Right forelimb (tissue), 1 donor: ENCODE results near the gene ADAMTS14.

Source experiments
- DNase-seq: peaks from one replicate; pipeline ENCODE4 v3.0.0-alpha.2; 2018

The ADAMTS14 gene

DNA sequence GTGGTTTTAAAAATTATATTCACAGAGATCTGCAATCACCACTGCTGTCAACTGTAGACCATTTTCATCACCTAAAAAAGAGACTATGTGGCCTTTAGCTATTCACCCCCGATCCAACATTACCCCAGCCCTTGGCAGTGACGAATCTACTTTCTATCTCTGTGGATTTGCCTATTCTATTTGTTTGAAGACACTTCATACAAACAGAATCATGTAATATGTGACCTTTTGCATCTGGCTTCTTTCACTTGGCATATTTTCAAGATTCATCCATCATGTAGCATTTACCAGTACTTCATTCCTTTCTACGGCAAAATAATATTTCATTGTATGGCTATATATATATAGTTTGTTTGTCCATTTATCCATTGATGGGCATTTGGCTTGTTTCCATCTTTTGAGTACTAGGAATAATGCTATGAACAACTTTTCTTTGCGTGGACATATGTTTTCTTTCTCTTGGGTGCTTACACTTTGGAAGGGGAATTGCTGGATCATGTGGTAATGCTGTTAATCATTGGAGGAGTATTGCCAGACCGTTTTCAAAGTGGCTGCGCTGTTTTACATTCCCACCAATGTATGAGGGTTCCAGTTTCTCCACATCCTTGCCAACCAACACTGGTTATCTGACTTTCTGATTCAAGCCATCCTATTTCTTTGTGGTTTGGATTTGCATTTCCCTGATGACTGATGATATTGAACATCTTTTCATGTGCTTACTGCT lies 22.3 kb downstream of the ADAMTS14 start:
- DNase-seq, result no peak

DNA sequence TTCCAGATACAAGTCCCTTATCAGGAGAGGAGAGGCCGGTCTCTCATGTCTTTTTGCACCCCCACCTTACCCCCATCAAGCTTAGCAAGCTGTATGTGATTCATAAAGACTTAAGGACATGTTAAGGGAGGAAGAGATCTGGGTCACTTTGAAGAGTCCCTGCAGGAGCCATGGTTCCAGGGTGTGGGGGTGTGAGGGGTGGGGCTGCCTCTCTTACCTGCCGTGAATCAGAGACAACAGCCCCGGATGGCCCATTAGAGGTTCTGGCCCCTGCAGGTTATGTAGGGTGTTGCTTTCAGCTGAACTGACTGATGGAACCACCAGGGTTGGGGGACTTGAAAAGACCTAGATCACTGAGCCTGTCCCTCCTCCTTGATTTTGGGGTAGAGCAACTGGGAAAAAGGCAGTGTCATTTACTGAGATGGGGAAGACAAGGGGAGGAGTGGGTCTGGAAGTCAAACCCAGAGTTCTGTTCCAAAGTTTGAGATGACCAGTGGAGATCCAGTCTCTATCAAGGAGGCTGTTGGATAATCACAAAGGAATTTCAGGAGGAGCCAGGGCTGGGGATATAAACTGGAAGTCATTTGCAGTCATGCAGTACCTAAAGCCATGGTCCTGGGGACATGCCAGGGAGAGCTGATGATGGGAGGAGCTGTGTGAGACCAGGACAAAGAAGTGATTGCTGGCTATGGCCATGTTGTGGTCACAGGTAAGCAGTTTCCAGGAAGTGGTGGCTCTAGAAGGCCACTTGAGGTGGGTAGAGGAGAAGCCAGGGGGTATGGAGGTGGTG lies 23.1 kb downstream of the ADAMTS14 start:
- DNase-seq, result no peak

GRCh38 chr10:70698211-70698610 lies 25.9 kb downstream of the ADAMTS14 start:
- no peak for DNase-seq

DNA sequence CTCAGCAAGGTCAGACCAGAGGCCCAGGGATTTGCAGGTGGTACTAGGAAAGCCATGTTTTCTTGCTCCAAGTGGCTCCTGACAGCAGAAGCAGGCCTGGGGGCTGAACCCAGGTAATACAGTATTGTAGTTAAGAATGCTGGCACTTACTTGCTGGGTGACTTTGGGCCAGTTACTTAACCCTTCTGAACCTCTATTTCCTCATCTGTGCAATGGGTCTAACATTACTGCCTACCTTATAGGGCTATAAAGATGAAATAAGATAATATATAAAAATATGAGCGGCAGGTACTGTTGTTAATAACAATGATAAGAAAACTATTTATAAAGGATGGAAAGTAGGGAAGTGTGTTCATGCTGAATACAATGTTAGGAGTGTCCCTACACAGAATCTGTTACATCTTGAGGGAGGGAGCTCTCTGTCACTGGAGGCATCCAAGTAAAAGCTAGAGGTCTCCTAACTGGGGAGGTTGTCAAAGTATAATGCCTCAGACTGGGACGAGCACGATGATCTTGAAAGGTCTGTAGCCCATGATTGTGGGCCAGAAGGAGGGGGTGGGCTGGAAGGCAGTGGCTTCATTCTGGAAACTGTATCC lies 26.9 kb downstream of the ADAMTS14 start:
- DNase-seq, result no peak

DNA sequence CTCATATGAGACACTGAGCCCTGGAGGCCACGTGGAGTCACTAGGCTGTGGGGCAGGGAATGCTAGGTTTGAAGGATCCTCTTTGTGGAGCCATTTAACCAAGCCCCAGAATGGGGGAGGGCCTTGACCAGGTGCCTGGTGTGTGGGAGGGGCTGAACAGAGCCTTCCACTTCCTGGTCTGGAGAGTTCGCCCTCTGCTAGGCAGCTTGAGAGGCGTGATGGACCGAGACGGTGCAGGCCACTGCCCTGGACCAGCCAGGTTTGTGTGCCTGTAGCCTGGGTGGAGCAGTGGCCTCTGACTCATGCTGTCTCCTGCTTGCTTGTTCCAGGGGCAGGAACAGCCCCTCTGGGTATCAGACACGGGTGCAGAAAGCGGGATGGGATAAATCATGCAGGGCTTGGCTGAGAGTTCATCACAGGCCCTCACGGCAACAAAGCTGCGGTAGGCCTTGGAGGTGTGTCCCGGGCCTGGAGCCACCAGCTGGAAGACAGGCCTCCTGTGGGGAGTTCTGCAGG lies 27.4 kb downstream of the ADAMTS14 start:
- DNase-seq, result no peak

GRCh38 chr10:70702190-70702763 lies 30.0 kb downstream of the ADAMTS14 start:
- DNase-seq, result no peak

GRCh38 chr10:70704211-70704610 lies 31.9 kb downstream of the ADAMTS14 start:
- DNase-seq, result no peak

- DNase-seq, result no peak
These were observed 33.0 kb downstream of the ADAMTS14 start for GRCh38 chr10:70705121-70705861.

DNA sequence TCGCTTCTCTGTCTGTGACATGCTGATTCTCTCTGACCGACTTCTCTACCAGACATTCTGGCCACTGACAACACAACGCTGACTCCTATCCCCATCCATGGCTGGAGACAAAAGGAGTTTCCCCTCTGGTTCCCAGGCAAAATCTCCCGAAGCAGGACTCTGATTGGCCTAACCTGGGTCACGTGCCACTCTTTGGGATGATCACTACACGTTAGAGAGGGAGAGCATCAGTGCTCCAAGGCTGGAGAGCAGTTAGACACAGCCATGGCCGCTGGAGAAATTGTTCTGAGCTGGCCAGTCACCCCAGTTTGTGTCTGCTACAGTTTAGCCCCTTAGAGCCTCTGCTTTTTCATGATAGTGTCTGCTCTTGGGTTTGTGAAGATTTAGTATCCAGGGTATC lies 38.9 kb downstream of the ADAMTS14 start:
- no peak for DNase-seq

DNA sequence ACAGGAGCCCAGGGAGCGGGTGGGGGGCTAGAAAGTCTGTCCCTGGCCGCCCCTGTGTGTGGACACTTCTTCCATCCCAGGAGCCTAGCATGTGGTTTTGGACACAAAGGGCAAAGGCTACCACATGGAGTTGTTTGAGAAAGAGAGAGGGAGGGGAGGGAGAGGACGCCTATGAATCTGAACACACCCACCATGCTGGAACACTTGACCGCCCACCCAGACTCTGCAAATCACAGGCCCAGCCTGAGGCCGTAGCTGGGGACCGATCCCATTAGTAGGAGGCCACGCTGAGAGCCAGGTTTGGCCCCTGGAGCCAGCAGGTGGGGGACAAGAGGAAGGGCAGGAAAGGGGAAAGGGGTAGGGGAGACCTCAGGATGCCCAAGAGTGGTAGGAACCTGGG lies 39.6 kb downstream of the ADAMTS14 start:
- DNase-seq, result no peak

DNA sequence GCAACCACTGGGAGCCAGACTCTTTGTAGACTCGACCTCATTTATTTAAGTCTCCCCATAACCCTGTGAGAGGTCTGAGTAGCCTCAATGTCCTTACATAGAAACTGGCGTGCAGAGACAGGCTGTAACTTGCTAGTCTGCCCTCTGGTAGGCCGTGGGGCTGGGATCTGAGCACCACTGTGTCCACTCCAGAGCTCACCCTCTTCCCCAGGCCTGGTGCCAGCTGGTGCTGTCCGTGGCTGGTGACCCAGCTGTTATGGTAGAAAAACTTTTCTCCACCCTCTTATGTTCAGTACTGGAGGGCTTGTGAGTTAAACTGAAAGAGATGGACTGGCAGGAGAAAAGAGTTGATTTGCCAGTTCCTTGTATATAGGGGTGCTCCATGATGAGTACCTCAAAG lies 41.9 kb downstream of the ADAMTS14 start:
- DNase-seq, result no peak

DNA sequence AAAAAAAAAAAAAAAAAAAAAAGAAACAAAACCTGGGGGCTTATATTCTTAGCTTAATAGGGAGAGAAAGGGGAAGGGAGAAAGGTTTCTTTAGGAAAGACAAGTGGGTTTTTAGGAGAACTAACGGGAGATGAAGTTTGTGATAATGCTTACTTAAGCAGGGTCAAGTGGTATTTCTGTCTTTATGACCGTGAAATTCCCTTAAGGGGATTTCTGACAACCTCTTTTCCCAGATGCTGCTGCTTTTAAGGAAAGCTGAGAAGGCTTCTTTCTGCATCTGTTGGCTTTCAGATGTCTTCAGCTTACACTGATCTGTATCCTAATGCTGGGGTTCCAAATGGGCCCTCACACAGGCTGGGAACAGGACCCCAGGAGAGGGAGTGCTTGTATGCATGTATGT lies 42.6 kb downstream of the ADAMTS14 start:
- DNase-seq, result no peak

DNA sequence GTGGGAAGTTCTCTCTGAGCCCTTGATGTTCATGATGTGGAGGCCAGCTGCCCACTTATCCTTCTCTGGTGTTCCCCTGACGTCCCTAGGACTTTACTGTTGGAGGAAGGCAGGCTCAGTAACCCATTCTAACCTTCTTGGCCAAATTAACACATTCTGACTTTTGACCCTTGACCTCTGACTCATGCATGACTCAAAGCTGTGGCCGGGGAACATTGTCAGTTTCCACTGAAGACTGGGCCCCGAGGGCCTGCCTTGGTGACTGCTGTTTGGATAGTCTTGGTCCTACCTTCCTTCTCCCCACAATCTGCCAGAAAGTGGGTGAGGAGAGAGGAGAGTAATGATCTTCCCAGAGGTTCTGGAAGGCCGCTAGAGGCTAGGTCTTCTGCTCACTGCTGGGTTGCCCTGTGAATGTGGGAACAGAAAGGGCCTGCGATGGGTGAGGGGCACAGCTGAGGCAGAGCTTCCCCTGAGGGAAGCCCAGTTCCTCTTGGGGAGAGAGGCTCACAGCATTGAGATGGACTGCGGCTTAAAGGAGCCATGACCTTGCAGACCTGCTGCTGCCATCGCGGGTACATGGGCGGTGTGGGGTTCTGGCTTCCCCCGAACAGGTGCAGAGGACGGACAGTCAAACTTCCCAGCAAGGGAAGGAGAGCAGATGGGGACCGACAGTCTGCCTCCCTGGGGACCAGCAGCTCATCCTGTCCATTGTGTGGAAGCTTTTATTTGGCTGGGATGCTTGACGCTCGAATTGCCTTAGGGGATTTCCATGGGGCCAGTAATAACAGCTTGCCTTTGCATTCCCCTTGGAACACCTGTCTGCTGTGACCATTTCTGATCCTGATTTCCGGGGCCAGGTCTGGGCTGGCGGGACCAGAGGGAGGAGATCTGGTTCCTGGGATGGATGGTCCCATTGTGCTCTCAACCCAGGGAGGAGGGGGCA lies 43.8 kb downstream of the ADAMTS14 start:
- DNase-seq, result no peak

DNA sequence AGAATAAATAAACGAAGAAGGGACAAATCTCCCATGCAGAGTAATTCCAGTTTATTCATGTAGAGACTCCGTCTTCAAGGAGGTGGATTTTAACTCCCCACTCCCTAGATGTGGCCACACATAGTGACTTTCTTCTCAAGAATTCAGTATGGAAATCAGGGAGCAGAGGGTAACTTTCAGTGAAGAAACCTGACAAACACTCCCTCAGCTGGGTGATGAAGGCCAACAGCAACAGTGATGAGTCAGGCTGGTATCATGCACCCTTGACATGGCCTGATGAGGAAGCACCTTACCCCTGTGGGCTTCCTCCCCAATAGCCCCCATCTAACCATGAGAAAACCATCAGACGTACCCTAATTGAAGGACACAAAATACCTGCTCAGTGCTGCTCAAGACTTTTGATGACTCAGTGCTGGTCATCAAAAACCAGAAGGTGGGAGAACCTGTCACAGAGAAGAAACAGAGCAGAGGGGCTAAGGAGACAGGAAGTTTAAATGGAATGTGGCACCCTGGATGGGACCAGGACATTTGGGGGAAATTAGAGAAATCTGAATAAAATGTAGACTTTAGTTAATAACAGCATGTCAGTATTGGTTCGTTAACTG lies 50.6 kb downstream of the ADAMTS14 start:
- no peak for DNase-seq

GRCh38 chr10:70723771-70724170 lies 51.5 kb downstream of the ADAMTS14 start:
- no peak for DNase-seq

- no peak for DNase-seq
These were observed 54.7 kb downstream of the ADAMTS14 start for GRCh38 chr10:70726909-70727495.

GRCh38 chr10:70728328-70728727 lies 56.0 kb downstream of the ADAMTS14 start:
- no peak for DNase-seq

- no peak for DNase-seq
These were observed 57.6 kb downstream of the ADAMTS14 start for GRCh38 chr10:70729763-70730357.

DNA sequence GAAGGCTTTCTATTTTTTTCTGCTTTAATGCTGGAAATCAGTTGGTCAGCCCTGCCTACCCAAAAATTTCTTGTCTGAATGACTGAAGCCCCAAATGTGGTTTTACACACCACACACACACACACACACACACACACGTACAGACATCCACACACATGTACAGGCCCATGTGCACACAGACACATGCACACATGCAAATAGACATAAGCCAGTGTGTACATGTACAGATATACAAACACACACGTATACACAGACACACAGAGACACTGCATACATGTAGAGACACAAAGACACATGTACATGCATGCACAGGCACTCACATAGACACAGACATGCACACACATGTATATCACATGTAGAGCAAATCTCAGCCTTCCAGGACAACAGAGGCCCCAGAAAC lies 58.6 kb downstream of the ADAMTS14 start:
- no peak for DNase-seq

DNA sequence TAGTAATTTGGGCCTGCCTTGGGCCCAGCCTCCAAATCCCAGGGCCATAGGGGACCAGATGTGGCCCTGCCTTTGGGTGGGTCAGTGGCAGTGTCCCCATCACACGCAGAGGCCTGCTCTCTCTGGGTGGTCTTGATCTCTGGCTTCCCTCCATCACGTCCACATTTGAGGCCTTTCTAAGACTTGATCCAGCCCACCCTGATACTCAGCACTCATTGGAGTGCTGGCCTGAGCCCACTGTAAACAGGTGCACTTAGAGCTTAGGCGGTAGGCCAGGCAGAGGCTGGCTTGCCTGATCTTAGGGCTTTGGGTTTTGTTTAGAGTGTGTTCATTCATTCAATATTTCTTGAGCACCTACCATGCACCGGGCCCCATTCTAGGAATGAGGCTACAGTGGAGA lies 60.3 kb downstream of the ADAMTS14 start:
- no peak for DNase-seq
